H1 (cell line): Measurements from ENCODE around the gene OAT. TPM values are rescaled to one million over a fixed set of nuclear protein-coding genes. Genes with fewer than 3 reads are reported as not detected.

Experiments
- CHD2 ChIP-seq: IDR thresholded peaks from 2 replicates; pipeline ENCODE4 v1.6.1; 2012; ENCODE audit warnings: low read length, improper control_type of control experiment
- CREB1 ChIP-seq: IDR thresholded peaks from 2 replicates; pipeline ENCODE4 v1.6.1; 2012; ENCODE audit warnings: inconsistent platforms
- JUN ChIP-seq: IDR thresholded peaks from 2 replicates; pipeline ENCODE4 v1.6.1; 2011; ENCODE audit warnings: low read depth, mild to moderate bottlenecking, improper control_type of control experiment, low read length
- SP2 ChIP-seq: IDR thresholded peaks from 2 replicates; pipeline ENCODE4 v1.6.1; 2012; ENCODE audit warnings: mild to moderate bottlenecking, low read length, inconsistent platforms
- polyA plus RNA-seq, 7 experiments: library from polyadenylated mRNA; depleted of rRNA in 3 of 7; stranded (reverse) in 5 of 7; unstranded in 2 of 7; fragments of >200 nt in 5 of 7; fragments of 200-250 nt in 2 of 7; gene quantifications; 1 replicate in 5 of 7; 2 replicates in 1 of 7; 4 replicates in 1 of 7; pipeline versions ENCODE4 v1.2.1 to v1.2.3, GENCODE V29; 2011 to 2013; ENCODE audit warnings: missing spikeins in 2 of 7, mixed read lengths in 2 of 7
- total RNA-seq: library from RNA; stranded (reverse); fragmentation: NEBNext Ultra II Directional; extraction: Animal tissue kit (Norgen Biotek cat#: 25700); gene quantifications from 2 replicates; pipeline ENCODE4 v1.2.1, GENCODE V29; 2021
- TF ChIP-seq, protein P1 (sequence below): fragments of 300-600 bp; sonication (generic); IDR thresholded peaks from 2 replicates; pipeline ENCODE4 v1.7.1; 2012; ENCODE audit warnings: low read length, moderate library complexity, mild to moderate bottlenecking, inconsistent platforms; ENCODE audit not compliant: insufficient replicate concordance
- TF ChIP-seq, protein P2 (sequence below), 3 experiments: IDR thresholded peaks; 1 replicate in 2 of 3; 2 replicates in 1 of 3; pipeline versions ENCODE4 v1.5.1 to v1.6.1; 2011; ENCODE audit warnings: low read length in 3 of 3, mild to moderate bottlenecking in 3 of 3, inconsistent platforms in 2 of 3, low read depth in 1 of 3, moderate library complexity in 1 of 3; ENCODE audit not compliant: insufficient read depth in 1 of 3; ENCODE audit errors: control extremely low read depth in 1 of 3

Gene OAT
- total and polyA plus RNA-seq, 2 of the 8 experiments (the other 6 are each of a cell fraction or from before 2014, with no cell fraction given), result 67.8 to 121 TPM

DNA sequence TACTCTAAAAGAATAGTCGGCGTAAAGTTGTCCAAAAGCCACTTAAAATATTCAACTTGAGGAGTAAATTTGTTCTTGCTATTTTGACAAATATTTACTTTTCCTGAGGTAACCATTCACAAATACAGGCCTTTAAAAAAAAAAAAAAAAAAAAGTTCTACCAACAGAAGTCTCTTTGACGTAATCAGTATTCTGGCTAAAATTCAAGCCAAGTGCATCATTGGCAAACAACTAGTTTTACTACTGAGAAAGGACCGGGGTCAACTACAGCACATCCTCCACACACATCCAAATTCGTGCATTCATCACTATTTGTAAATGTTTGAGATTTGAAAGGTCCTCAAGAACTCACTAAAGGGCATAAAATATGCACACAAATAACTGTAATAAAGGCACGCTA, 2.0 kb downstream of the OAT start (continued):
- TF ChIP-seq, protein P1, sequence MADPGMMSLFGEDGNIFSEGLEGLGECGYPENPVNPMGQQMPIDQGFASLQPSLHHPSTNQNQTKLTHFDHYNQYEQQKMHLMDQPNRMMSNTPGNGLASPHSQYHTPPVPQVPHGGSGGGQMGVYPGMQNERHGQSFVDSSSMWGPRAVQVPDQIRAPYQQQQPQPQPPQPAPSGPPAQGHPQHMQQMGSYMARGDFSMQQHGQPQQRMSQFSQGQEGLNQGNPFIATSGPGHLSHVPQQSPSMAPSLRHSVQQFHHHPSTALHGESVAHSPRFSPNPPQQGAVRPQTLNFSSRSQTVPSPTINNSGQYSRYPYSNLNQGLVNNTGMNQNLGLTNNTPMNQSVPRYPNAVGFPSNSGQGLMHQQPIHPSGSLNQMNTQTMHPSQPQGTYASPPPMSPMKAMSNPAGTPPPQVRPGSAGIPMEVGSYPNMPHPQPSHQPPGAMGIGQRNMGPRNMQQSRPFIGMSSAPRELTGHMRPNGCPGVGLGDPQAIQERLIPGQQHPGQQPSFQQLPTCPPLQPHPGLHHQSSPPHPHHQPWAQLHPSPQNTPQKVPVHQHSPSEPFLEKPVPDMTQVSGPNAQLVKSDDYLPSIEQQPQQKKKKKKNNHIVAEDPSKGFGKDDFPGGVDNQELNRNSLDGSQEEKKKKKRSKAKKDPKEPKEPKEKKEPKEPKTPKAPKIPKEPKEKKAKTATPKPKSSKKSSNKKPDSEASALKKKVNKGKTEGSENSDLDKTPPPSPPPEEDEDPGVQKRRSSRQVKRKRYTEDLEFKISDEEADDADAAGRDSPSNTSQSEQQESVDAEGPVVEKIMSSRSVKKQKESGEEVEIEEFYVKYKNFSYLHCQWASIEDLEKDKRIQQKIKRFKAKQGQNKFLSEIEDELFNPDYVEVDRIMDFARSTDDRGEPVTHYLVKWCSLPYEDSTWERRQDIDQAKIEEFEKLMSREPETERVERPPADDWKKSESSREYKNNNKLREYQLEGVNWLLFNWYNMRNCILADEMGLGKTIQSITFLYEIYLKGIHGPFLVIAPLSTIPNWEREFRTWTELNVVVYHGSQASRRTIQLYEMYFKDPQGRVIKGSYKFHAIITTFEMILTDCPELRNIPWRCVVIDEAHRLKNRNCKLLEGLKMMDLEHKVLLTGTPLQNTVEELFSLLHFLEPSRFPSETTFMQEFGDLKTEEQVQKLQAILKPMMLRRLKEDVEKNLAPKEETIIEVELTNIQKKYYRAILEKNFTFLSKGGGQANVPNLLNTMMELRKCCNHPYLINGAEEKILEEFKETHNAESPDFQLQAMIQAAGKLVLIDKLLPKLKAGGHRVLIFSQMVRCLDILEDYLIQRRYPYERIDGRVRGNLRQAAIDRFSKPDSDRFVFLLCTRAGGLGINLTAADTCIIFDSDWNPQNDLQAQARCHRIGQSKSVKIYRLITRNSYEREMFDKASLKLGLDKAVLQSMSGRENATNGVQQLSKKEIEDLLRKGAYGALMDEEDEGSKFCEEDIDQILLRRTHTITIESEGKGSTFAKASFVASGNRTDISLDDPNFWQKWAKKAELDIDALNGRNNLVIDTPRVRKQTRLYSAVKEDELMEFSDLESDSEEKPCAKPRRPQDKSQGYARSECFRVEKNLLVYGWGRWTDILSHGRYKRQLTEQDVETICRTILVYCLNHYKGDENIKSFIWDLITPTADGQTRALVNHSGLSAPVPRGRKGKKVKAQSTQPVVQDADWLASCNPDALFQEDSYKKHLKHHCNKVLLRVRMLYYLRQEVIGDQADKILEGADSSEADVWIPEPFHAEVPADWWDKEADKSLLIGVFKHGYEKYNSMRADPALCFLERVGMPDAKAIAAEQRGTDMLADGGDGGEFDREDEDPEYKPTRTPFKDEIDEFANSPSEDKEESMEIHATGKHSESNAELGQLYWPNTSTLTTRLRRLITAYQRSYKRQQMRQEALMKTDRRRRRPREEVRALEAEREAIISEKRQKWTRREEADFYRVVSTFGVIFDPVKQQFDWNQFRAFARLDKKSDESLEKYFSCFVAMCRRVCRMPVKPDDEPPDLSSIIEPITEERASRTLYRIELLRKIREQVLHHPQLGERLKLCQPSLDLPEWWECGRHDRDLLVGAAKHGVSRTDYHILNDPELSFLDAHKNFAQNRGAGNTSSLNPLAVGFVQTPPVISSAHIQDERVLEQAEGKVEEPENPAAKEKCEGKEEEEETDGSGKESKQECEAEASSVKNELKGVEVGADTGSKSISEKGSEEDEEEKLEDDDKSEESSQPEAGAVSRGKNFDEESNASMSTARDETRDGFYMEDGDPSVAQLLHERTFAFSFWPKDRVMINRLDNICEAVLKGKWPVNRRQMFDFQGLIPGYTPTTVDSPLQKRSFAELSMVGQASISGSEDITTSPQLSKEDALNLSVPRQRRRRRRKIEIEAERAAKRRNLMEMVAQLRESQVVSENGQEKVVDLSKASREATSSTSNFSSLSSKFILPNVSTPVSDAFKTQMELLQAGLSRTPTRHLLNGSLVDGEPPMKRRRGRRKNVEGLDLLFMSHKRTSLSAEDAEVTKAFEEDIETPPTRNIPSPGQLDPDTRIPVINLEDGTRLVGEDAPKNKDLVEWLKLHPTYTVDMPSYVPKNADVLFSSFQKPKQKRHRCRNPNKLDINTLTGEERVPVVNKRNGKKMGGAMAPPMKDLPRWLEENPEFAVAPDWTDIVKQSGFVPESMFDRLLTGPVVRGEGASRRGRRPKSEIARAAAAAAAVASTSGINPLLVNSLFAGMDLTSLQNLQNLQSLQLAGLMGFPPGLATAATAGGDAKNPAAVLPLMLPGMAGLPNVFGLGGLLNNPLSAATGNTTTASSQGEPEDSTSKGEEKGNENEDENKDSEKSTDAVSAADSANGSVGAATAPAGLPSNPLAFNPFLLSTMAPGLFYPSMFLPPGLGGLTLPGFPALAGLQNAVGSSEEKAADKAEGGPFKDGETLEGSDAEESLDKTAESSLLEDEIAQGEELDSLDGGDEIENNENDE, result no peak
- no peak for TF ChIP-seq JUN
- TF ChIP-seq, protein P2, sequence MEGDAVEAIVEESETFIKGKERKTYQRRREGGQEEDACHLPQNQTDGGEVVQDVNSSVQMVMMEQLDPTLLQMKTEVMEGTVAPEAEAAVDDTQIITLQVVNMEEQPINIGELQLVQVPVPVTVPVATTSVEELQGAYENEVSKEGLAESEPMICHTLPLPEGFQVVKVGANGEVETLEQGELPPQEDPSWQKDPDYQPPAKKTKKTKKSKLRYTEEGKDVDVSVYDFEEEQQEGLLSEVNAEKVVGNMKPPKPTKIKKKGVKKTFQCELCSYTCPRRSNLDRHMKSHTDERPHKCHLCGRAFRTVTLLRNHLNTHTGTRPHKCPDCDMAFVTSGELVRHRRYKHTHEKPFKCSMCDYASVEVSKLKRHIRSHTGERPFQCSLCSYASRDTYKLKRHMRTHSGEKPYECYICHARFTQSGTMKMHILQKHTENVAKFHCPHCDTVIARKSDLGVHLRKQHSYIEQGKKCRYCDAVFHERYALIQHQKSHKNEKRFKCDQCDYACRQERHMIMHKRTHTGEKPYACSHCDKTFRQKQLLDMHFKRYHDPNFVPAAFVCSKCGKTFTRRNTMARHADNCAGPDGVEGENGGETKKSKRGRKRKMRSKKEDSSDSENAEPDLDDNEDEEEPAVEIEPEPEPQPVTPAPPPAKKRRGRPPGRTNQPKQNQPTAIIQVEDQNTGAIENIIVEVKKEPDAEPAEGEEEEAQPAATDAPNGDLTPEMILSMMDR (IDR thresholded peaks at IDR 0.05; ENCODE audit: control extremely low read depth in 1 of 3, insufficient read depth in 1 of 3, low read depth in 1 of 3, low read length in 3 of 3), result no peak
- TF ChIP-seq CREB1, result no peak
- no peak for TF ChIP-seq CHD2
- TF ChIP-seq SP2, result no peak
- TF ChIP-seq, all 59 proteins: peak for 0
